Adipose tissue (tissue), 3 donors: ENCODE results near the gene GJA4. TPM values are rescaled to one million over a fixed set of nuclear protein-coding genes. Genes with fewer than 3 reads are reported as not detected.

Source experiments
- polyA plus RNA-seq, 3 donors: library from polyadenylated mRNA; stranded (reverse); fragments of 200-250 nt; gene quantifications; one replicate each; pipeline ENCODE4 v1.2.3, GENCODE V29; 2013
- donor health status: healthy with polysubstance abuse.
- donor health status: Bipolar disorder and iron deficiency.
- donor health status: healthy.

The GJA4 gene
- polyA plus RNA-seq, 3 donors = 5.9 to 68.1 (median 19.5) TPM

Other genes starting within 250 kb of the GJA4 start
- gene GJB5, start 38.0 kb upstream of the GJA4 start, polyA plus RNA-seq = under 1 TPM in 2 of 3 donors, not detected in 1; 0.06 to 0.07 TPM
- gene GJB4, start 33.3 kb upstream of the GJA4 start, polyA plus RNA-seq = not detected
- gene GJB3, start 11.8 kb upstream of the GJA4 start, polyA plus RNA-seq = under 1 TPM in 2 of 3 donors, not detected in 1; 0.02 to 0.39 TPM
- gene SMIM12, start 66.8 kb downstream of the GJA4 start, polyA plus RNA-seq = 10 to 100 TPM; 21.8 to 59.6 (median 23.8) TPM
- under 1 TPM; 0.22 to 0.36 (median 0.28) TPM for gene DLGAP3, start 136.7 kb downstream of the GJA4 start, polyA plus RNA-seq
- gene TMEM35B, start 192.3 kb downstream of the GJA4 start, polyA plus RNA-seq = 10 to 100 TPM; 26.7 to 55.1 (median 51.8) TPM
- 1 to 10 TPM; 3.9 to 7.6 (median 5.0) TPM for gene ZMYM6, start 238.9 kb downstream of the GJA4 start, polyA plus RNA-seq